GM12878 (cell line): ENCODE results near the gene CNIH2. TPM values are rescaled to one million over a fixed set of nuclear protein-coding genes. Genes with fewer than 3 reads are reported as not detected.

Source experiments
- E2F4 ChIP-seq: IDR thresholded peaks from 2 replicates; pipeline ENCODE4 v1.6.1; 2012; ENCODE audit warnings: low read depth, low read length, improper control_type of control experiment
- HSF1 ChIP-seq: fragments of 150-350 bp; IDR thresholded peaks from 2 replicates; pipeline ENCODE4 v1.6.1; 2014; ENCODE audit warnings: mild to moderate bottlenecking, low read depth, low read length
- SIX5 ChIP-seq: IDR thresholded peaks from 2 replicates; pipeline ENCODE4 v1.6.1; 2011; ENCODE audit warnings: mild to moderate bottlenecking, low read depth, low read length, moderate library complexity; ENCODE audit not compliant: severe bottlenecking
- SREBF1 ChIP-seq: IDR thresholded peaks from 2 replicates; pipeline ENCODE4 v1.6.1; 2012; ENCODE audit warnings: mild to moderate bottlenecking, low read length
- ZBTB11 ChIP-seq: fragments of 450-650 bp; formaldehyde crosslinking; IDR thresholded peaks from 2 replicates; pipeline ENCODE4 v1.5.0; 2022; ENCODE audit warnings: mild to moderate bottlenecking, missing genetic modification characterization
- ZNF274 ChIP-seq: IDR thresholded peaks from one replicate; pipeline ENCODE4 v1.8.0; 2011; ENCODE audit not compliant: insufficient read length, insufficient read depth
- ZNF592 ChIP-seq: fragments of 450-650 bp; IDR thresholded peaks from 2 replicates; pipeline ENCODE4 v1.6.1; 2017; ENCODE audit warnings: mild to moderate bottlenecking, moderate library complexity
- ZNF622 ChIP-seq: fragments of 450-650 bp; IDR thresholded peaks from 2 replicates; pipeline ENCODE4 v1.6.1; 2017; ENCODE audit warnings: mild to moderate bottlenecking, inconsistent platforms
- polyA plus RNA-seq, 11 experiments: library from polyadenylated mRNA; depleted of rRNA in 4 of 11; unstranded in 6 of 11; stranded (reverse) in 5 of 11; fragments of >200 nt; fragmentation: Nextera tagmentation in 4 of 11; fragmentation: Illumina TruSeq in 1 of 11; extraction: Ambion mirVana in 4 of 11; extraction: Trizol in 1 of 11; gene quantifications; 1 replicate in 1 of 11; 2 replicates in 10 of 11; pipeline versions ENCODE4 v1.2.1 to v1.2.3, GENCODE V29; 2011 to 2016; ENCODE audit warnings: inconsistent platforms in 2 of 11, missing spikeins in 2 of 11, low read depth in 1 of 11
- total RNA-seq, 4 experiments: library from RNA; depleted of rRNA in 3 of 4; stranded (reverse); fragments of >200 nt in 3 of 4; fragmentation: Illumina TruSeq in 1 of 4; extraction: Trizol in 1 of 4; gene quantifications; 2 replicates each; pipeline versions ENCODE4 v1.2.1 to v1.2.3, GENCODE V29; 2013 to 2021

The CNIH2 gene
- total and polyA plus RNA-seq, 10 of the 15 experiments (the other 5 are each of a cell fraction or from before 2014, with no cell fraction given), result 0.07 to 1.3 (median 0.68) TPM; not detected in 2

- TF ChIP-seq ZNF592, result no peak
- TF ChIP-seq ZNF622, result no peak
- no peak for TF ChIP-seq E2F4
- TF ChIP-seq ZNF274, result no peak
- TF ChIP-seq HSF1, result no peak
- TF ChIP-seq ZBTB11 (CRISPR knock-in tag), result no peak
- TF ChIP-seq SIX5, result no peak
- TF ChIP-seq SREBF1, result no peak
- TF ChIP-seq, all 136 proteins: peak for 0
Measured at GRCh38 chr11:66314186-66314501, 36.2 kb downstream of the CNIH2 start (continued).
